WERI-Rb-1 (cell line): ENCODE results near the gene SYTL3.

Experiments used
- DNase-seq: peaks from one replicate; pipeline ENCODE4 v3.0.0-alpha.2; 2020
- H3K27ac ChIP-seq: fragments of 250-450 bp; sonication (Bioruptor Pico); 2 replicates; pipeline ENCODE4 v1.5.1; 2020; ENCODE audit warnings: mild to moderate bottlenecking, moderate library complexity
- H3K27me3 ChIP-seq: fragments of 250-450 bp; sonication (Bioruptor Pico); 2 replicates; pipeline ENCODE4 v1.5.1; 2021; ENCODE audit warnings: mild to moderate bottlenecking, low read depth, moderate library complexity; ENCODE audit not compliant: insufficient read depth, severe bottlenecking
- H3K36me3 ChIP-seq: fragments of 250-450 bp; sonication (Bioruptor Pico); 2 replicates; pipeline ENCODE4 v1.5.1; 2020; ENCODE audit warnings: mild to moderate bottlenecking, moderate library complexity
- H3K4me3 ChIP-seq: 2 replicates; pipeline ENCODE4 v1.5.1; 2011; ENCODE audit warnings: low read depth, mild to moderate bottlenecking, control low read depth, low read length
- H3K9me3 ChIP-seq: fragments of 250-450 bp; sonication (Bioruptor Pico); 2 replicates; pipeline ENCODE4 v1.5.1; 2021; ENCODE audit warnings: mild to moderate bottlenecking, moderate library complexity; ENCODE audit not compliant: severe bottlenecking
- TF ChIP-seq, protein P1 (sequence below): IDR thresholded peaks from 2 replicates; pipeline ENCODE4 v1.5.1; 2011; ENCODE audit warnings: low read depth, mild to moderate bottlenecking, control low read depth, inconsistent platforms, low read length

SYTL3 gene

DNA sequence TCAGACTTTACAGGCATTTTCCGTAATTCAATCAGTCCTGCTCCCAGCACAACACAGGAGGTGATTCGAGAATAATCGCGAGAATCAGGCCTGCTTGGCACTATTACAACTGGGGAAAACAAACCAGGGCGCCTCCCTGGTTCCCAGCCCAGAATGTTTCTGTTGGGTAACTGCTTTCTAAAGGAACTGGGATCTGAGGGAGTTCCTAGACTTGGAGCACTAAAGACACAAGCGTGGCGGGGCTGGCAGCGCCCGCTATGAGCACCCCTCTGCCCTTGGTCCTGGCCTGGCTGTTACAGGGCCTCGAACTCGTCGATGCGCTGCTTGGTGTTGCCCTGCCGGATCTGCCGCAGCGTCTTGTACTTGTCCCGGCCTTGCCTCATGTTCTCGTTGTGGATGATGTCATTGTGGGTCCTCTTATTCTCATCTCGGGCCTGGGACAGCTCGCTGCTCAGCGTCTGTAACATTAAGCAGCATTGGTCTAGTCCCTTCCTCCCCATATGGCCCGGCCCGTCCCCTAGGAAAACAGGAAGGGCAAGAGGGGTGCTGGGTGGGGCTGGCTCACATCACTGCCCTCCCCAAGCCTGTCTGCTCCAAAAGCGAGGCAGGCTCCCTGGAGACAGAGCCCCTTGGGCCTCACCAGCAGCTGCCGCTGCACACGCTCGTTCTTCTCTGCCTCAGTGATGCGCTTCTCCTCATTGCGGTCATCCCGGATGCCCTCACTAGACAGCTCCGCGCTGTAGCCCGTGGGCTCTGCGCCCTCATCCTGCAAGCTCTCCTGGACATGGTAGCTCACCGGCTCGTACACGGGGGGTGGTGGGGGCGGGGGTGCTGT, 117.0 kb downstream of the SYTL3 start:
- Histone ChIP-seq H3K27ac (no peak overlapping the region), H3K9me3 (no peaks in the 10 kb centered on the region), H3K27me3 (no peaks in the 10 kb centered on the region), H3K36me3 (peaks cover 81% of the 10 kb centered on the region), H3K4me3 (no peak overlapping the region)
- TF ChIP-seq, protein P1, sequence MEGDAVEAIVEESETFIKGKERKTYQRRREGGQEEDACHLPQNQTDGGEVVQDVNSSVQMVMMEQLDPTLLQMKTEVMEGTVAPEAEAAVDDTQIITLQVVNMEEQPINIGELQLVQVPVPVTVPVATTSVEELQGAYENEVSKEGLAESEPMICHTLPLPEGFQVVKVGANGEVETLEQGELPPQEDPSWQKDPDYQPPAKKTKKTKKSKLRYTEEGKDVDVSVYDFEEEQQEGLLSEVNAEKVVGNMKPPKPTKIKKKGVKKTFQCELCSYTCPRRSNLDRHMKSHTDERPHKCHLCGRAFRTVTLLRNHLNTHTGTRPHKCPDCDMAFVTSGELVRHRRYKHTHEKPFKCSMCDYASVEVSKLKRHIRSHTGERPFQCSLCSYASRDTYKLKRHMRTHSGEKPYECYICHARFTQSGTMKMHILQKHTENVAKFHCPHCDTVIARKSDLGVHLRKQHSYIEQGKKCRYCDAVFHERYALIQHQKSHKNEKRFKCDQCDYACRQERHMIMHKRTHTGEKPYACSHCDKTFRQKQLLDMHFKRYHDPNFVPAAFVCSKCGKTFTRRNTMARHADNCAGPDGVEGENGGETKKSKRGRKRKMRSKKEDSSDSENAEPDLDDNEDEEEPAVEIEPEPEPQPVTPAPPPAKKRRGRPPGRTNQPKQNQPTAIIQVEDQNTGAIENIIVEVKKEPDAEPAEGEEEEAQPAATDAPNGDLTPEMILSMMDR = no peak
- DNase-seq = no peak

DNA sequence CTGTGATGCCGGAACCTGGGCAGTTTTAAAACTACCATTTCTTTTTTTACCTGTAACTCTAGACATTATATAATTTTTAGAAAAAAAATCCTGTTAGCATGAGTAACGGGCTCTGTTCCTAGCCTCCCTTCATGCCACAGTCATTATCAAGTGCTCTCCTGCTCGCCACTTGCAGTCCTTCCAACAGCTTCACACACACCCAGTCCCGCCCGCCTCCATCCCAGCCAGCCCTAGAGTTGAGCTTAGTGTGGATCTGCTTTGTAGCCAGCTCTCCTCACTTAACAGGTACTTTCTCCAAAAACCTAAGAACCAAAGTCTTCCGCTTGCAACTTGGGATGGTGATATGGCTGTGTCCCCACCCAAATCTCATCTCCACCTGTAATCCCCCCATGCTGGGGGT, 117.9 kb downstream of the SYTL3 start:
- Histone ChIP-seq H3K27ac (no peak overlapping the region), H3K4me3 (no peak overlapping the region), H3K9me3 (no peaks in the 10 kb centered on the region), H3K36me3 (peaks cover 88% of the 10 kb centered on the region), H3K27me3 (no peaks in the 10 kb centered on the region)
- no peak for DNase-seq
- TF ChIP-seq, protein P1 = no peak

DNA sequence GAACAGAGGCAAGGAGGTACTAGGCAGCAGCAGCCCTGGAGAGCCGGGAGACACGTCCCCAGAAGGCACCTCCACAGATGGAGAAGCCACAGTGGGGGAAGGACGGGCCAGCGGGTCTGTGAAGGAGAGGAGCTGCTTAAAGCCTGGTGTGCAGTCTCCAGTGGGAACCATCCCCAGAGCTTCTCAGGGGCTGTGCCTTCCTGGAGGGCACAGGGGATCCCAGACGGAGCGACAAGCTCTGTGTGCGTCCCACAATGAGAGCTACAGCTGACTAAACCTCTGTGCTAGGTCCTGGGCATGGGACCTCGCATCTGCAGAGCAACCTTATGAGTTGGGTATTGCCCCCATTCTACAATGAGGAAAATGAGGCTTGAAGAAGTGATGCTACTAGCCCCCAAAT, 118.6 kb downstream of the SYTL3 start:
- no peak overlapping the region; the same call in 1 of the 2 replicates for H3K27ac ChIP-seq
- TF ChIP-seq, protein P1 = no peak
- H3K27me3 ChIP-seq = no peaks in the 10 kb centered on the region
- DNase-seq = no peak
- H3K9me3 ChIP-seq = no peaks in the 10 kb centered on the region
- H3K4me3 ChIP-seq = no peak overlapping the region
- peaks cover 95% of the 10 kb centered on the region for H3K36me3 ChIP-seq

DNA sequence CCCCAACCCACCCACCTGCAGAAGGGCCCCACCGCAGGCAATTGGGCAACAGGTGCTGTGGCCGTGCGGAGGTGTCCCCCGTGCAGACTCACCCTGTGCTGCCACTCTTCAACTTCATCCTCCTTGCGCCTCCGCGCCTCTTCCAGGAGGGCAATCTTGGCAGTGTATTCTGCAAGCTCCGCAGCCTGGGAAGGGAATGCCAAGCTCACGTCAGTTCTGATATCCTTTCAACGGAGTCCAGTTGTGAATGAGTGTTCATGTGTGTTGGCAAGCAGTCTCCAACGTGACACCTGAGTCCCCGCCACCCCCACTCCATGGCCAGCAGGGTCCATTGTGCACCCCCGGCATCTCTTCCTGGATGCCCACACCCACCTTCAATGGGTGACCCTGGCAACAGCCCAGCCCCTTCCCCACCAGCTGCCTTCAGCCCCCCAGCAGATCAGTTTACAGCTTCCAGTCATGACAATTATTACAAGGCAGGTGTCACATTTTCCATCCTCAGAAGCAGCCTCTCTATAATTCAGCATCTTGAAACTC, 119.4 kb downstream of the SYTL3 start:
- TF ChIP-seq, protein P1 = no peak
- Histone ChIP-seq H3K27ac (no peak overlapping the region), H3K27me3 (no peaks in the 10 kb centered on the region), H3K4me3 (no peak overlapping the region), H3K9me3 (no peaks in the 10 kb centered on the region), H3K36me3 (peaks cover 100% of the 10 kb centered on the region)
- DNase-seq = no peak

DNA sequence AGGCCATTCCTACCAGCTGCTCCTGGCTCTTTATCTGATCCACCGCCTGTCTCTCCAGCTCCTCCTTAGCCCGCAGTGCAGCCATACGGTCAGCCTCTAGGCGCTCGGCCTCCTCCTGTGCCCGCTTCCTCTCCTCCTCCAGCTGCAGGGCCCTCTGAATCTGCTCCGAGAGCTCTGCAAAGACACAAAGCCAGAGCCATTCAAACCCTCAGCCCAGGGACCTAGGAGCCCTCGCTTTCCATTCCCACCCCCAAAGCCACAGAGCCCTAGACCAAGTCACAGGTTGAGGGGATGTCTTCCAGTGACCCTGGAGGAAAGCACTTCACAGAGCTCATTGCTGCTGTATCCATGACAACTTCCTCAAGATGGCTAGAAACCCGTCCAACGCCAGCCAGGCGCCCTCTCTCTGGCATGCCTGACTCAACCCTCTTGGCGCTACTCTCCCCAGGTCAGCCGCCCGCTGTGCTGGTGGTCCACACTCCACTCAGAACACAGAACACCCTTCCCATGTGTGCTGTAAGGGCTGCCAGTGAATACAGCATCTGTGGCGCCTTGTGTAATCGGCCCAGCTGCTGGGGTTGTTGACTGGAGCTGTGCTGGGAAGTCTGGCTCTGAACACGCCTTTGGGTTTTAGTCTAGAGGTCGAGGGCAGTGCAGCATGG, 120.0 kb downstream of the SYTL3 start:
- no peaks in the 10 kb centered on the region for H3K9me3 ChIP-seq
- no peak overlapping the region for H3K4me3 ChIP-seq
- peaks cover 99% of the 10 kb centered on the region for H3K36me3 ChIP-seq
- no peaks in the 10 kb centered on the region for H3K27me3 ChIP-seq
- no peak overlapping the region for H3K27ac ChIP-seq
- TF ChIP-seq, protein P1 = no peak
- no peak for DNase-seq
